NCI-H774 (cell line): Measurements from ENCODE around the gene OCEL1.

Experiments
- DNase-seq: peaks from one replicate; lab custom pipeline; 2025; lab: John Stamatoyannopoulos, UW

OCEL1 gene

DNA sequence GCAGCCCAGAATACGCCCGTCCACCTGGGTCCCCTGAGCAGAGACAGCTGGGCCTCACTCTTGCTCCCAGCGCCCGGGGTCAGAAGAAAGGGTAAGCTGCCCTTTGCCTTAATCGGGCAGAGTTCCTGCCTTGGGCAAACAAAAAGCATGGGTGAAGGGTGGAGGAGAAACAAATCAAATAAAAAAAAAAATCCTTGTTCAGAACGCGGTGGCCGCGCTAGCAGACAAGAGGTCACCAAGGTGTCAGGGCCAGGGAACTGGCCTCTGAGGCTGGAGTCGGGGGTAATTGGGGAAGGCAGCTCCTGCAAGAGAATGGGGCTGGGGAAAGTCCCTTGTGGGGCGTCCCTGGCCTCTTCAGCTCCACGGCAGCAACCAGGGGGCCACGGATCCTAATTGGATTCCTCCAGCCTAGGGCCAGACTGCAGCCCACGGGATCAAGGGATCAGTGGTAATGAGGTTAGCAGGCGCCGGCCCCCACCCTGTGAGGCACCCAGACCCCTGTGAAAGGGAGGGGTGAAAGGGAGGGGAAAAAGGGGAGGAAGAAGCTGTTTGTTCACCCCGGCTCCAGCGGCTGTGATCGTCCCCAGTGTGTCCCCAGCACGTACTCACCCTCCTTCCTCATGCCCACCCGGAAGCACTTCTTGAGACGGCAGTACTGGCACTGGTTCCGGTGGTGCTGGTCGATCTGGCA lies 14.2 kb downstream of the OCEL1 start:
- DNase-seq, result no peak

DNA sequence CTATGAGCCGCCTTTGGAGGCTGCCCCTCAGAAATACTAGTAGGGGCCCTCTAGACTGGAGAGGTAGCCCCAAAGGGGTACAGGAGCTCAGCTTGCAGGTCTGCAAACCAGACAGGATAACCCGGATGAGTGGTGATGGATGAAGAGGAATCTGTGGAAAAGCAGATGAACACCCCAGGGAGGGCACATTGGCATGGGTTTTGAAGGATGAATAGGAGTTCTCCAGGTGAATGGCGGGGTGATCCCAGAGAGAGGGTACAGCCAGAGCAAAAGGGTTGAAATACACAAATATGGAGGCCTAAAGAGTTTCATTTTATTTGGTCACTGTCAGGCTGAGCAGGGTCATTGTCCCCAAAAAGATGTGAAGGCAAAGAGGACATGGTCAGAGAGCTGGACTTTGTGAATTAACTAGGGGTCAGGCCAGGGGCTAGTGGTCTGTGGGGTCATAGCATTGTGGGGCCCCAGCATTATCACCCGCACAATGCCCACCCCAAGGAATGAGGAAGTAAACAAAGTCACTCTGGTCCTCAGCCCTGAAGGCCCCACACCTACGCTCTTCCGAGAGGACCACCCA lies 14.9 kb downstream of the OCEL1 start:
- DNase-seq, result no peak

- DNase-seq, result no peak
Observed at GRCh38 chr19:17242431-17243208, 16.6 kb downstream of the OCEL1 start.

GRCh38 chr19:17243211-17243829 lies 17.3 kb downstream of the OCEL1 start:
- DNase-seq, result no peak

DNA sequence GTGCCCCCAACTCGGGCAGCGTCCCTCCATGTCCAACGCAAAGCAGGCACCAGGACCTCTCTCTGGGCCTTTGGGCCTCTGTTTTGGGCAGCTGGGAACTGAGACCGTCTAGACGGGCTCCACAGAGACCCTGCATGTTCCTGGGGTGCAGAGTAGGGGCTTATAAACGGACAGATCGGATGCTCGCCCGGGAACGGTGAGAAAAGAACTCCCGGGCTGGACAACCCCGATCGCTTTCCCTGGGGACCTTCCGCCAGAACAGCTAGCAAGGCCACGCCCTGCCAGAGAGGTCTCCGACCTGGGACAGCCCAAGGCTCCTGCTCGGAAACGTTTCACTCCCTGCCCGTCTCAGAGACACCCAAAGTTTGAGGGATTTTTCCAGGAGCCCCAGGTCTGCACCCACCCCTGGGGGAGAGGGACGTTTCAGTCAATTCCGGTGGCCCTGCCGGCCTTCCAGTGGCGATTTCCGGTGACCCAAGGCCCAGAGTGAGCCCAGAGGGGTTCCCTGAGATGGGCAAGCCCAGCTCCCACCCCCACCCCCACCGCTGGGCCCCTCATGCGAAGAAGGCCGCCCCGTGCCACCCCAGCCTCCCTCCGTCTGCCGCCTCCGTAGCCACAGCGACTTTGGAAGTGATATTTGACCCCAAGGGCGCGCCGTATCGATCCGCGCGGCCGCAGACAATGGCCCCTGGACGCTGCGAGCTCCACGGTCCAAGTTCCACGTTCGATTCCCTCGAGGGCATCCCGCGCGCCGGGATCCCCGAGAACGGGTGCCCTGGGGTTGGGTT lies 18.0 kb downstream of the OCEL1 start:
- DNase-seq, result no peak

GRCh38 chr19:17244618-17245534 lies 18.9 kb downstream of the OCEL1 start:
- no peak for DNase-seq

DNA sequence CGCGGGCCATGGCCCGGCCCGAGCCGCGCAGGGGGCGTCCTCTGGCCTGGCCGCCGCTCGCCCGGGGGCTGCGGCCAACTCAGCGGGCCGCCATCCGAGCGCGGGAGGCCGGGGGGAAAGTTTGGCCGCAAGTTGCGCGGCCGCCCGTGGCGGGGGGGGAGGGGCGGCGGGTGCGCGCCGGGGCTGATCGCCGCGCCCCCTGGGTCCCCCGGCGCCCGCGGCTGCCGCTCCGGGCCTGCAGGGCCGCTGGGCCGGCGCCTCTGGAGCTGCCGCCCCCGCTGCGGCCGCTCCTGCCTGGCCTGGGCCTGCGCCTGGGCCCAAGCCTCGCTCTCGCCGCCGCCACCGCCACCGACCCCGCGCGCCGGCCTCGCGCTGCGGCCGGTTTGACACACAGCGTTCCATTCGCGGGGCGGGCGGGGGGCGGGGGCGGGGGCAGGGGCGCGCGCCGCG lies 19.5 kb downstream of the OCEL1 start, which contains the start of gene NR2F6:
TSS of gene NR2F6 (minus strand) at position 385 of the 450 bp plus-strand sequence. CDS start 699 bp downstream, outside the sequence.
- DNase-seq, result no peak

DNA sequence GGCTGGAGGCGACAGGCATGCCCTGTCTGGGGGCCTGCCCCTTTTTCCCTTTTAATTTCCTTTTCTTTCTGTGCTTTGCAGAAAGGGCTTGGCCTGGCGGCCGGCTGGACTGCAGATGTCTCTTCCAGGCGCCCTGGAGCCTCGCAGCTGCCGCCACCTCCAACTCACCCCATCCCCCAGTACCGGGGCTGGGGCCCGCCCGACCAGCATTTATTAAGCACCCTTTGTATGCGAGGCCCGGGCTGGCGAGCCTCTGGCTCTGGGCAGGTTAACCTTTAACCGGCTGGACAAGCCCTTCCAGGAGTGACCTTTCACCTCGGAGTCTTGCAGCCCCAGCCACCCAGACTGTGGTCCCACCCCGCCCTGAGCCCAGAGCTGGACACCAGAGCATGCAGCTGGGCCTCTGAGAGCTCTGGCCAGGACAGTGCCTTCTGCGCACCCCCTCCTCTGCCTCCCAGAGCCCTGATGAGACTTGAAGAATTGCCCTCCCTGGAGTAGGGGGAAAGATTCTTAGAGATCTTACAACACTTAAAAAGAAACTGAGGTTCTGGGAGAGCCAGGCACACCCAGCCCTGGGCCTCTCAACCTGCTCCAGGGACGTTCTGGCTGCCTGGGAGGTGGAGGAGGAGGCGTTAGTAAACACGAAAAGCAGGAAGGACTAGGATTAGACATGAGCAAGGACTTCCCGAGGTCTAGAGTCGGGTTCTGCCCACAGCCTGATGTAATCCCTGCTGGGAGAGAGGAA lies 20.8 kb downstream of the OCEL1 start:
- peak; percentile 18 for DNase-seq

DNA sequence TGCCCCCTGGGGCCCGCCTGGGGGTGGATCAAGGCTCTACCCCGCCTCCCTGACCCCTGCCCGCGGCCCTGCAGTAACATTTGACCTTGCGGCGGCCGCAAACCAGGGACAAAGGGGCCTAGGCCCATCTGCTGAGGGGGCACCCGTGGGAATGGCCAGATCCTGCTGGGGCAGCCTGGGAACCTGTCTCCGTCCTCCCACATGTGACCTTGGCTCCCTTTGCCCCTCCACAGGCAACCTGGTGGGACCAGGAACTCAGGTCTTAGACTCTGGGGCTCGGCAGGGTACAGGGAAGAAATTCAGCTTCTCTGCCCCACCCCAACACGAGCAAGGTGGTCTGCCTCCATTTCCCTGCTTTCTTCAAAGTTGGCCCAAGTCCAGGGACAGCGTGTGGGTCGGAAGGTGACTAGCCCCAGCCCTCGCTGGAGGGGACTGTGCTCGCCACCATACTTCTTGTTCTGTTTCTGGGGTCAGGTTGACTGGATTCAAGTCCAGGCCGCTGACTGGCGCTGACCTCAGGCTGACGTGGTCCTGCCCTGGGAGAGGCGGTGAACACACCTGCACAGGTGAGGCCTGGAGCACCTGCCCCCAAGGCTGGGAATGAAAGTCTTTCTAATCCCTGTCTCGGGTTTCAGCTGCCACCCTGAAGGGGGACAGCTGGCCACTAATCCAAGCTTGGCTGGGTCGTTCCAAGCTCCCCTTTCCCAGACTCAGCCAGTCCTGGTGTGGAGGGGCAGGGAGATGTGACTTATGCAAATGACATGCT lies 22.2 kb downstream of the OCEL1 start:
- DNase-seq, result no peak

DNA sequence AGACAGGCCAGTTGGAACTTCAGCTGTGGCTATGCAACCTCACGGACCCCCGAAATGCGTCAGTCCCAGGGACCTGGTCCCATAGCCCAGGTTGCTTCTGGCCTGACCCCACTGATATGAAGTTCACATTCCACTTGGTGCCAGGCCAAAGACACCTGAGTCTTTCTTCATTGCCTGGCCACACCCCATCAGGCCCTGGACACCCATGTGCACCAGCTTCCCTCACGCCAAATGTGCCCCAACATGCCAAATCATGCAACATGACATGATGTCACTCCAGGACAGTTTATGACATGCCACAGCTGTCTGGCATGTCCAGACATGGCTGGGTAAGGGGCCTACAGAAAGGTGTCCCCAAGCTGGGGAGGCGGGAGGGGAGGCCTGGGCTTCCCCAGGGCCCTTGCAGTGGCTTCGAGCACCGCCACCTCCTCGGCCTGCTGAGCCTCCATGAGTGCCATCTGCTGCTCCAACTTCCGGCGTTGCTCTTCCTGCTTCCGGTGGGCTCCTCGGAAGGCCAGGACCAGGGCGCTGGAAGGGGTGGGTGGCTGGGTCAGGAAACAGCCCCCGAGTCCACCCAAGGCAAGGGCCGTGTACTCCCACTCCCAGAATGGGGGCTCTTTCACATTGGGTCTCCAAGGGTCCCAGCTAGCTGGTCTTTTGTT lies 24.0 kb downstream of the OCEL1 start:
- DNase-seq, result no peak

GRCh38 chr19:17254636-17255035 lies 28.6 kb downstream of the OCEL1 start:
- no peak for DNase-seq

DNA sequence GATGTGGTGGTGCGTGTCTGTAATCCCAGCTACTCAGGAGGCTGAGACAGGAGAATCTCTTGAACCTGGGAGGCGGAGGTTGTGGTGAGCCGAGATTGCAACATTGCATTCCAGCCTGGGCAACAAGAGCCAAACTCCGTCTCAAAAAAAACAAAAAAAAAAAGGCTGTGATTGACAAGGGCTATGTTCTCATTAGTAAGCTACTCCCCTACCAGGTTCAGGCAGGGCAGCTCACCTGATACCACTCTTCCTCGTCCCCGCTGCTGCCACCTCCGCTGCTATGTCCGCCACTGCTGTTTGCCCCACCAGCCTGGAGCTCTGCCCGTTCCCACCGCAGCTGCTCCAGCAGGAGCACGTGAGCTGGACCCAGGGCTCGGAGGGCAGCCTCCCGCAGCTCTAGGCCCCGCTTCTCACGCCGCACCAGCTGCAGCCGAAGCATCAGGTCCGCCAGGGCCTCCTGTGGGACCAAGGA lies 29.2 kb downstream of the OCEL1 start:
- peak; percentile 10 for DNase-seq

DNA sequence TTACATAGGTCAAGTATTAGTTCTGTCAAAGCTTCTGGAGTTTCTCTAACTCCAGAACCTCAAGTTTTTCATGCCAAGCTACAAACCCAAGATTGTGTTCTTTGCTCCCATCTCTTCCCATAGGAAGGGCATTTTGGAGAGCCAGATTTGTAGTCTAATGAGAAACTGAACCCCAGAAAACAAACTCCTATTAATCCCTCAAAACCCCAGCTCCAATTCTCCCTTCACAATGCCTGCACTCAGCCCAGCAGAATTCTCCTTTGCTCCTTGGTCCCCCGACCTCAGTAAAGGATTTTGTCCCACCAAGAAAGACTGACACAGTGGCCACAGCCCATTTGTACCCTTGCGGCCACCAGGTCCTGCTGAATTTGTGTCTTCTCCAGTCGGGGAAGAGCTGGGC lies 30.1 kb downstream of the OCEL1 start:
- no peak for DNase-seq

DNA sequence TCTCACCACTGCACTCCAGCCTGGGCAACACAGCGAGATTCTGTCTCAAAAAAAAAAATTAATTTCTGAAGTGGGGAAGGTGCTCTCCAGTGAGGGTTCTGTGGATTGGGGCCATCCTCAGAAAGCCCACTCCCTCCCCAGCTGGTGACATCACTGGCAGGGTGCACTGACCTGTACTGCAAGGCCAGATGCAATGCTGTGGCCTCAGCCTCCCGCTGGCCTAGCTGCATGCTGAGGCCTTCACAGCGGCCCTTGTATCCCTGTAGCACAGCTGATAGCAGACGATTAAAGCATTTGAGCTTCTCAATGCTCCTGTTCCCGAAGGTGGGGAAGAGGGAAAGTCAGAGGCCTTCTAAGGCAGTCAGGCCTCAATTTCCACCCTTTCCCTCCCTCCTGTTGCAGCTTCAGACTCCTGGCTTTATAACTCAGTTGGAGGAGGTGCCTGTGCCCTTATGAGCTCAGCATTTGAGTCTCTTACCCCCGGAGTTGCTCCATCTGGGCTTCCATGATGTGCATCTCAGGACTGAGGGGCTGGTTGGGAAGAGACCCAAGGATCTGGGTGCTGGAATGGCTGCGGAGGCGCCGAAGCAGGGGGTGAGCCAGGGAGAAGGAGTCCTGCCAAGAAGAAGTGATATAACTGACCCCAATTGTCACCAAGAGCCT lies 33.2 kb downstream of the OCEL1 start:
- no peak for DNase-seq

- DNase-seq, result no peak
Observed at GRCh38 chr19:17259934-17260333, 33.9 kb downstream of the OCEL1 start.

DNA sequence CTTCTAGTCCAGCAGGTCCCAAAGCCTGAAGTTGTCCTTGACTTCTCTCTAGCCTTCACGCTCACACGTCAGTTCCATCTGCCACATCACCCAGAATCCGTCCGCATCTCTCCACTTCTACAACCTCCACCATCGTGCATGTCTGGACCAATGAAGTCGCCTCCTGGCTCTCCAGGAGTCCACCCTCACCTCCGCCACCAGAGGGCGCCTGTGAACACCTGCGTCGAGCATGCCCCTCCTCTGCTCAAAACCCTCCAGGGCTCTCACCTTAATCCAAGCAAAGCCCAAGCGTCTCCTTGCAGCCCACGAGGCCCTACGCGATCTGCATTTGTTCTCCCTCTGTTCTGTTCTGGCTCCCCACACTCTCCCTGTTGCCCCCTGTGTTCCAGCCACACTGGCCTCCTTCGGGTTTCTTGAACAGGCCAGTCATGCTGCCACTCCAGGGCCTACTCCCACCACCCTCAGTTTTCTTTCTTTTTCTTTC lies 34.9 kb downstream of the OCEL1 start:
- peak; percentile 81 for DNase-seq

DNA sequence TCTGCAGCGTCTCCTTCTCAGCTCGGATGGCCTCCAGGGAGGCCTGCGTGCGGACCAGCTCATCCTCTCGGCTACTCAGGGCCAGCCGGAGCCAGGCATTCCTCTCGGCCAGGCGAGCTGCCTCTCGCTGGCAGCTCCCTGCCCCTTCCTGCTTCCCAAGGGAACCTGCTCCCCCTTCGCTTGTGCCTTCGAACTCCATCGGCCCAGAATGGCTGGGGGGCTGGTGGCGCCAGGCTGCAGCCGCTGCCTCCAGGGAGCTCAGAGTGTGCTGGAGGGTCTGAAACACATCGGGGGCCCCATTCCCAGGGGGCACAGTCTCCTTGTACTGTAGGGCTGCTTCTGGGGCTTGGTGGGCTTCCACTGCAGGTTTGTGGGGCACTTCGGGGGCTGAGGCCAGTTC lies 36.5 kb downstream of the OCEL1 start:
- no peak for DNase-seq
